ENCODE data around the gene CAPN12. TPM values are rescaled to one million over a fixed set of nuclear protein-coding genes. Genes with fewer than 3 reads are reported as not detected.

CAPN12 gene
- total and polyA plus RNA-seq, 2 of the 8 experiments (the other 6 are each of a cell fraction or from before 2014, with no cell fraction given), result 8.8 to 20.0 TPM

- H3K4me1 ChIP-seq (replicated peaks in 1 of 4; ENCODE audit: control insufficient read depth in 3 of 4, insufficient read depth in 4 of 4, low read length in 3 of 4), result no peaks in the 10 kb centered on the region
- H3K9ac ChIP-seq (replicated peaks in 1 of 4; ENCODE audit: extremely low read depth in 1 of 4, low read depth in 3 of 4, low read length in 3 of 4), result no peak overlapping the region; a peak in 1 of 7 replicates
- peaks cover 34 to 80% (median 60%) of the 10 kb centered on the region in 4 experiments; a peak in 7 of 8 replicates for H3K36me3 ChIP-seq (ENCODE audit: control insufficient read depth in 2 of 4, insufficient read depth in 4 of 4, low read length in 3 of 4)
- peaks cover 4% of the 10 kb centered on the region for H3K79me1 ChIP-seq (ENCODE audit: low read depth, low read length)
- no peak overlapping the region for H3K4me3 ChIP-seq (ENCODE audit: extremely low read depth in 1 of 4, insufficient read depth in 2 of 4, low read depth in 3 of 4, low read length in 4 of 4)
- no peak overlapping the region for H2BK20ac ChIP-seq (ENCODE audit: low read length)
- no peak overlapping the region for H2AK5ac ChIP-seq (ENCODE audit: low read depth, low read length)
- no peak overlapping the region for H4K5ac ChIP-seq (ENCODE audit: insufficient read length, low read depth, low read length)
- no peak overlapping the region for H2BK120ac ChIP-seq (replicated peaks; ENCODE audit: low read depth, low read length)
- no peak overlapping the region for H3K18ac ChIP-seq (ENCODE audit: extremely low read depth, low read length)
- no peak overlapping the region for H3K56ac ChIP-seq (replicated peaks; ENCODE audit: insufficient read length, low read depth, low read length)
- H2BK15ac ChIP-seq (ENCODE audit: low read length), result no peak overlapping the region
- no peaks in the 10 kb centered on the region for H3K9me3 ChIP-seq (ENCODE audit: insufficient read depth in 2 of 2, low read depth in 1 of 2, low read length in 1 of 2)
- no peaks in the 10 kb centered on the region; a peak in 1 of 7 replicates for H3K27me3 ChIP-seq (replicated peaks in 1 of 4; ENCODE audit: control insufficient read depth in 3 of 4, extremely low read depth in 1 of 4, insufficient read depth in 3 of 4, low read length in 3 of 4)
- H3K23ac ChIP-seq (ENCODE audit: insufficient read length), result no peak overlapping the region
- no peak overlapping the region for H3K4ac ChIP-seq (replicated peaks; ENCODE audit: insufficient read length, low read depth, low read length)
- CTCF ChIA-PET (ENCODE audit: partially characterized antibody), result interaction anchor here (0.6 to 2.0 kb wide), 8 partner anchors 8 to 78 kb away, joined by 3 to 8 read pairs (median 4); no protein-coding TSS in a partner anchor
- H3K4me2 ChIP-seq (ENCODE audit: insufficient read depth in 1 of 2, low read depth in 2 of 2, low read length in 2 of 2), result no peak overlapping the region
- DNase-seq (ENCODE audit: low read depth in 1 of 2, low spot score in 2 of 2), result no peak
- no peak for FAIRE-seq
- POLR2A ChIA-PET (ENCODE audit: partially characterized antibody), result interaction anchor here (0.7 to 2.4 kb wide), 7 partner anchors 9 to 123 kb away, joined by 3 to 13 read pairs (median 5); no protein-coding TSS in a partner anchor
- no peak overlapping the region for H4K8ac ChIP-seq (ENCODE audit: extremely low read depth, insufficient read depth, low read length)
- no peak overlapping the region for H2AFZ ChIP-seq (ENCODE audit: low read length)
- H3K23me2 ChIP-seq (ENCODE audit: low read depth, low read length), result no peaks in the 10 kb centered on the region
- WGBS, 2 experiments (ENCODE audit: extremely low coverage in 1 of 2, insufficient coverage in 1 of 2, insufficient read length in 1 of 2, insufficient replicate concordance in 2 of 2, low coverage in 1 of 2, low lambda C conversion rate in 2 of 2, missing lambda C conversion rate in 1 of 2), result 86% methylated on average over 10 of the region's 15 CpGs; no CpG with 5 or more reads in 1 of the 2 experiments
- no peak overlapping the region for H3K14ac ChIP-seq (ENCODE audit: insufficient read length)
- no peak overlapping the region for H4K91ac ChIP-seq (replicated peaks; ENCODE audit: insufficient read length, low read length)
- peaks cover 5 to 20% of the 10 kb centered on the region in 2 experiments for H4K20me1 ChIP-seq (replicated peaks in 1 of 2; ENCODE audit: control insufficient read depth in 1 of 2, insufficient read depth in 2 of 2, low read length in 2 of 2)
- no peak overlapping the region for H2BK12ac ChIP-seq (ENCODE audit: low read depth, low read length)
- no peak overlapping the region for H3K27ac ChIP-seq (ENCODE audit: low read depth, low read length)
- no peak for TF ChIP-seq YY1 (IDR thresholded peaks at IDR 0.05; ENCODE audit: low read depth, low read length)
- H3K79me2 ChIP-seq (ENCODE audit: control insufficient read depth in 1 of 2, insufficient read depth in 2 of 2, low read length in 2 of 2), result no peaks in the 10 kb centered on the region
- H2BK5ac ChIP-seq (ENCODE audit: low read depth, low read length), result no peak overlapping the region; the same call in 1 of the 2 replicates
Measured at GRCh38 chr19:38712161-38712748, 32.0 kb downstream of the CAPN12 start.
